ENCODE measurements around the gene INAVA.

The INAVA gene

DNA sequence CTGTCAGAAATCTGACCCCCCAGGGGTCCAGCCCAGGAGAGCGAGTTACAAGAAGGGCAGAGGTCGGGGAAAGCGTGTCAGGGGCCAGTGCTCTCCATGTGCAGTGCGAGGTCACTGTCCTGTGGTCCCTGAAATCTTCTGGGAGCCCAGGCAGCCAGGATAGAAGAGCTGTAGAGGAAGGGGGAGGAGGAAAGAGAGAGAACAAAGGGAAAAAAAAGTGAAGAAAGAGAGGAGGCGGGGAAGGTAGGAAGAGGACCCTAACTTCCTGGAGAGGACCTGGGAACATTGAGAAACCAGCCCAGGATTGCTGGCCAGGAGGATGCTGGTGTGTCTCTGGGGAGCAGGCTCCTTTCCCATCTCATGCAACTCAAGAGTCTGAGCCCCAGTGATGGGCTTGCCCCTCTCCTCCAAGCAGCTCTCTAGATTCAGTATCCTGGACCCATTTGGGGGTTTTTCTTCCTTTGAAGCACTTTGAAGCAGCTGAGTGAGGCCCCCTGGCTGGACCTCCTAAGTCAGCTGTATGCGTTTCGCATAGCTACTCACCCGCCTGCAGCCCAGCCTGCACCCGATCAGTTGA is 6.8 kb upstream of the INAVA start:
- H3K36me3 Mint-ChIP-seq (ENCODE audit: low read depth) = peaks cover 3% of the 10 kb centered on the region
- peaks cover 39% of the 10 kb centered on the region for H3K4me1 Mint-ChIP-seq (ENCODE audit: low read depth)
- H3K4me3 Mint-ChIP-seq = peak overlapping the region; percentile 43
- H3K27ac Mint-ChIP-seq = no peak overlapping the region
- no peaks in the 10 kb centered on the region for H3K9me3 Mint-ChIP-seq
- peaks cover 52% of the 10 kb centered on the region for H3K27me3 Mint-ChIP-seq (ENCODE audit: low read depth)

DNA sequence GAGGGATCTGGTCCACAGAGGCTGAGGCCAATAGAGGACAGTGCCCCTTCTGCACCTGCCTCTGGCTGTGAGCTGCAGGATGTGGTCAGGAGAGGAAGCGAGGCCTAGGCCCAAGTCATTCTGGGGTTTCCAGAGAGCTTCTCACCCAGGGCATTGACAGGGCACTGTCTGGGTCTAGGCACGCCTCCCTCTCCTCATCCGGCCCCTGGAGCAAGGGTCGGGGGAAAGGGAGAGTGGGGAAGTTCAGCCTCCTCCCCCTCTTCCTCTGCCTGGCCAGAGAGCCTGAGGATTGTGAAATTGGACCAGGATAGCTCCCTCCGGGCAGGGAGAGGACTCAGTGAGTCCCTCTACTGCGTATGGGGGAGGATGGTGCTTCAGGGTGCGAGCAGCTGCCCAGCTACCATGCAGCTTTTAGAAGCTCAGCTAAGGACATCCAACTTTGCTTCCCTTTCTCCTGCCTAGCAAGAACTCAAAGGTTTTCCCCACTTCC is 6.3 kb upstream of the INAVA start:
- Mint-ChIP-seq H3K9me3 (no peaks in the 10 kb centered on the region), H3K27ac (no peak overlapping the region), H3K27me3 (ENCODE audit: low read depth) (peaks cover 58% of the 10 kb centered on the region), H3K4me1 (ENCODE audit: low read depth) (peaks cover 39% of the 10 kb centered on the region), H3K4me3 (peak overlapping the region; percentile 58), H3K36me3 (ENCODE audit: low read depth) (peaks cover 3% of the 10 kb centered on the region)

DNA sequence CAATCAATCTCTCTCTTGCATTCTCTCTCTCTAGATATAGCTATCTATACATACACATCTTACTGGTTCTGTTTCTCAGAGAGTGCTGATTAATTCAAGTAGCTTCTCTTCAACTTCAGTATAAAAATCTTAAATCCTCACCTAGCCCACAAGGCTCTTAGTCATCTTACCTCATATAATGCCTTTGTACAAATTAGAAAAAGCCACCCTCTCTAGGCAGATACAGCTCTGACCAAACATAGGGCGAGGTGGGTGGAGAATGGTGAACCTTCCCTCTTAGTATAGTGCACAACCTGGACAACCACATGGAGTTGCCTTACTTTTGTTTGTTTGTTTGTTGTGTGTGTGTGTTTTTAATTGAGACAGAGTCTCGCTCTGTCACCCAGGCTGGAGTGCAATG is 5.1 kb upstream of the INAVA start:
- H3K36me3 Mint-ChIP-seq (ENCODE audit: low read depth) = peaks cover 3% of the 10 kb centered on the region
- H3K4me3 Mint-ChIP-seq = peak overlapping the region; percentile 4
- peaks cover 65% of the 10 kb centered on the region for H3K27me3 Mint-ChIP-seq (ENCODE audit: low read depth)
- H3K4me1 Mint-ChIP-seq (ENCODE audit: low read depth) = peaks cover 39% of the 10 kb centered on the region
- no peaks in the 10 kb centered on the region for H3K9me3 Mint-ChIP-seq
- H3K27ac Mint-ChIP-seq = peak overlapping the region; percentile 10

DNA sequence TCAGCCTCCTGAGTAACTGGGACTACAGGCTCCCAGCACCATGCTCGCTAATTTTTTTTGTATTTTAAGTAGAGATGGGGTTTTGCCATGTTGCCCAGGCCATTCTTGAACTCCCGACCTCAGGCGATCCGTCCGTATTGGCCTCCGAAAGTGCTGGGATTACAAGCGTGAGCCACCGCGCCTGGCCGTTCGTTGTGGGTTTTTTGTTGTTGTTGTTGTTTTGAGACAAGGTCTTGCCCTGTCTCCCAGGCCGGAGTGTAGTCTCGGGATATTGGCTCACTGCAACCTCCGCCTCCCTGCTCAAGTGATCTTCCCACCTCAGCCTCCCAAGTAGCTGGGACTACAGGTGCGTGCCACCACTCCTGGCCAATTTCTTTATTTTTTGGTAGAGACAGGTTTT is 4.7 kb upstream of the INAVA start:
- Mint-ChIP-seq H3K9me3 (no peaks in the 10 kb centered on the region), H3K27ac (no peak overlapping the region), H3K36me3 (ENCODE audit: low read depth) (peaks cover 3% of the 10 kb centered on the region), H3K4me3 (no peak overlapping the region), H3K4me1 (ENCODE audit: low read depth) (peaks cover 39% of the 10 kb centered on the region), H3K27me3 (ENCODE audit: low read depth) (peaks cover 66% of the 10 kb centered on the region)

DNA sequence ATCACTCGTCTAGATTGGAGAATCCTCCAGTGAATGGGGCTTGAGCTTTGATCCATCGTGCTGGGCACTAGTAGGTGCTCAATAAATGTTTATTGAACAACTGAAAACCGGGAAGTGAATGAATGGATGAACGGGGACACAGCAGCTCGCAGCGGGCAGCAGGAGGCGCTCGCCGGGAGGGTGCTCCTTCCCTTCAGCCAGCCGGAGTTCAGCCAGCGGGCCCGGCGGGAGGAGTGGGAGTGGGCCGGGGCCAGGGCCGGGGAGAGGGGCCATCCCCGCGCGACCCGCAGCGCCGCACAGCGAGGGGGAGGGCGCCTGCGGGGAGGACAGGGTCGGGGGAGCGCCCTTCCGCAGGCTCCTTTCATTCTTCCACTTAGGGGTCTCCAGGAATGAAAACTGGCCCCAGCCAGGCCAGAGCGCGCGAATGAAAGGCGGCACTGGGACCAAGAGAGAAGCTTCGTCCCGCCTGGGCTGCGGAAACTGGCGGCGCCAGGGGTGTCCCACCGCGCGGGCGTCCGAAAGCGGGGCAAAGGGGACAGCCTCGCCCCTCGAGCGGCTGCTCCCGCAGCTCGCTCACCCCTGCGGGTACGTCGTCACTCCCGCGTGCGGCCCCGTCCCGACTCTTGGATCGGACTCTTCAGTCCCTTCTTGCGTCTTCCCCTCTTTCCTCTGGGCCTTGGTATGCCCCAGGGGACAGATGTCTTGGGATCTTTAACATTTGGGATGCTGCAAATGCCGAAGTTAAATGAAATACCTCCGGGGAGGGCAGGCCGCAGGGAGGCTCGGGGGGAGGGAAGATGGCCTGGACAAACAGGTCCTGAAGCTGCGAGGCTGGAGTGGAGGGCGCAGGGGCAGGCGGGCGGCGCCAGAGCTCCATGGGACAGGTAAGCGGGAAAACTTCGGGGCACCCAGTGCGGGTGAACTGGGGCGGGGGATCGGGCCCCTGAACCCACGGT is 3.6 kb upstream of the INAVA start:
- Mint-ChIP-seq H3K4me3 (peak overlapping the region; percentile 21), H3K27ac (no peak overlapping the region), H3K27me3 (ENCODE audit: low read depth) (peaks cover 66% of the 10 kb centered on the region), H3K36me3 (ENCODE audit: low read depth) (peaks cover 3% of the 10 kb centered on the region), H3K4me1 (ENCODE audit: low read depth) (peaks cover 37% of the 10 kb centered on the region), H3K9me3 (no peaks in the 10 kb centered on the region)

DNA sequence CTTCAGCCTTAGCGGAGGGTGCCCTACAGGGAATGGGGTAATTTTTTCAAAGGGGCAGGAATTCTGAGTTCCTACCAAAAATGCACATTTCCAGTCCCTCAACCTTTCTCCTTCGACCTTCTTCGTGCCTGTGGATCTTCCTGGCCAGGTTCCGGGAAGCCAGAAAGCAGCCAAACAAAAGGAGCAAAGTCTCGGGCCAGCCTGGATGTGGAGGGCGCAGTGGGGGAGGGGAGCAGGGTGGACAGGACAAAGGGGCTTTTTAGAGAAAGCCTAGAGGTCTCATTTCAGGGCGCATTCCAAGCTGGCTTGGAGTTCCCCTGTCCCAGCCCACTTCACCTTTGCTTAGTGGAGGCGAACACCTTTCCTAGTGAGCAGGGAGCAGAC is 2.9 kb upstream of the INAVA start:
- peaks cover 67% of the 10 kb centered on the region for H3K27me3 Mint-ChIP-seq (ENCODE audit: low read depth)
- H3K4me3 Mint-ChIP-seq = no peak overlapping the region
- no peak overlapping the region for H3K27ac Mint-ChIP-seq
- H3K4me1 Mint-ChIP-seq (ENCODE audit: low read depth) = peaks cover 34% of the 10 kb centered on the region
- H3K9me3 Mint-ChIP-seq = no peaks in the 10 kb centered on the region
- H3K36me3 Mint-ChIP-seq (ENCODE audit: low read depth) = peaks cover 3% of the 10 kb centered on the region

DNA sequence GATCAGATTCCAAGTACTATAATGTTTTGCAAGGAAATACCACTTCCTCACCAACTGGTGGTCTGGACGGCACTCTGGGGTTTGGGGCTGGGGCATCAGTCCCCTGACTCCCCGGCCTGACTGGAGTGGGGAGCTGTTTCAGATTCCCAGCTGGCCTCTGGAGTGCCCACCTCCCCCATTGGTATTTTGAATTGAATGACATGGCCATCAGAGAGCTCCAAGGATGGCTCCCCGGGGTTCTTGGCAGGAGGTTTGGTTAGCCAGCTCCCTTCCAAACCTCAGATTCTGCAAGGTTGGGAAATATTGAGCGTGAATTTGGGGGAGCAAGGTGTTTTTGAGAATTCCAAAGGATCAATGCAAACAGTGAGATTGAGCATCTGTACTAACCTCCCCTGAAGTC is 2.2 kb upstream of the INAVA start:
- Mint-ChIP-seq H3K27me3 (ENCODE audit: low read depth) (peaks cover 67% of the 10 kb centered on the region), H3K9me3 (no peaks in the 10 kb centered on the region), H3K36me3 (ENCODE audit: low read depth) (peaks cover 3% of the 10 kb centered on the region), H3K27ac (no peak overlapping the region), H3K4me3 (no peak overlapping the region), H3K4me1 (ENCODE audit: low read depth) (peaks cover 29% of the 10 kb centered on the region)

DNA sequence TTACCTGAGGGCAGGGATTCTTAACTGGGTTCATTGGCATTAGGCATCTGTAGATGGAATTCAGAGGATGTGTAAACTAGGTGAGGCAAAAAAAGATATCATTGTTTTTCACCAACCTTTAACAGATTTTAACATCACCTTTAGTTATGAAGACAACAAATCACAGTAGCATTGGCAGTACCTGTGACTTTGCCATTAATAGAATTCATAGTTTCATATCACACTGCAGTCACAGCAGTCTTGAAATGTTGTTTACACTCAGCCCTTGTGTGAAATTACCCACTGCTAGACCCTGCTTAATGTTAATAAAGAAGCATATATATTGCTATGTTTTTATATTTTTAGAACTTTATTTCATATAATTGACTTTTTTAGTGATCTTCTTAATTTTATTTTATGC is 1.7 kb upstream of the INAVA start:
- Mint-ChIP-seq H3K4me1 (ENCODE audit: low read depth) (peaks cover 25% of the 10 kb centered on the region), H3K36me3 (ENCODE audit: low read depth) (peaks cover 3% of the 10 kb centered on the region), H3K27me3 (ENCODE audit: low read depth) (peaks cover 71% of the 10 kb centered on the region), H3K4me3 (no peak overlapping the region), H3K9me3 (no peaks in the 10 kb centered on the region), H3K27ac (no peak overlapping the region)

DNA sequence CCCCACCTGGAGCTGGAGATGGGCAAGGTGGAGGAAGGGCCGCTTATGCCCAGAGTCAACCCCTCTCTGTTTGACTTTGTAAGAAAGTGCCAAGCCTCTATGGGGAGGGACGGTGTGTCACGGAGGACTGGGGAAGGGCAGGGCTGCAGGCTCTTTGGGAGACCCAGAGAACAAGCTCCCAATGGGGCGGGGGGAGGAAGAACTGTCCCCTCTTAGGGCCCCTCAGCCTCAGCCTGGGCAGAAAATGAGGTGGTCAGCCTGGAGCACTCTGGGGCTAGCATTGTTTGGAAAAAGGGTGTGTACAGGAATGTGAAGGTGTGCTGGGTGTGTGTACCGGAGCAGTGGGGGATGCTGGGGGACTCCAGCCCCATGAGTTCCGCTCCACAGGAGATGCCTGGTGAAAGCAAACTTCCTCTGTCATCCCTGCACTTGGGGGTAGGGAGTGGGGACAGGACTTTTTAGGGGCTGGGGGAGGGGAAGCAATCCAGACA is 1.2 kb upstream of the INAVA start:
- H3K27ac Mint-ChIP-seq = no peak overlapping the region
- H3K4me1 Mint-ChIP-seq (ENCODE audit: low read depth) = peaks cover 20% of the 10 kb centered on the region
- peaks cover 76% of the 10 kb centered on the region for H3K27me3 Mint-ChIP-seq (ENCODE audit: low read depth)
- H3K9me3 Mint-ChIP-seq = no peaks in the 10 kb centered on the region
- peaks cover 3% of the 10 kb centered on the region for H3K36me3 Mint-ChIP-seq (ENCODE audit: low read depth)
- H3K4me3 Mint-ChIP-seq = no peak overlapping the region

DNA sequence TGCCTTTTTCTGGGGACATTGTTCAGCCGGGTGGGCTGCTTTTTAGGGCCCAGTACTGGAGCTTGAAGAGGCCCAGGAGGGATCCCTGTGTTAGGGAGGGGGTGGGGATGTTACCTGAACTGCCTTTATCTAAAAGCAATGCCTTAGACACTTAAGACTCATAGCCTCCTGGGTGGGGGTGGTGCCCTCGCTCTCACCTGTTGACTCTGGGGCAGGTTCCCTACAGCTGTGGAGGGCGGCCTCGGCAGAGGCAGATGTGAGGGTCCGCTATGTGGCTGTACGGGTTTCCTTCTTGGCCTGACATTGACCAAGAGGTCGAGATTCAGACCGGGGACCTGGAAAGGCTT is 716 bp downstream of the INAVA start:
- no peaks in the 10 kb centered on the region for H3K9me3 Mint-ChIP-seq
- H3K4me1 Mint-ChIP-seq (ENCODE audit: low read depth) = peaks cover 6% of the 10 kb centered on the region

DNA sequence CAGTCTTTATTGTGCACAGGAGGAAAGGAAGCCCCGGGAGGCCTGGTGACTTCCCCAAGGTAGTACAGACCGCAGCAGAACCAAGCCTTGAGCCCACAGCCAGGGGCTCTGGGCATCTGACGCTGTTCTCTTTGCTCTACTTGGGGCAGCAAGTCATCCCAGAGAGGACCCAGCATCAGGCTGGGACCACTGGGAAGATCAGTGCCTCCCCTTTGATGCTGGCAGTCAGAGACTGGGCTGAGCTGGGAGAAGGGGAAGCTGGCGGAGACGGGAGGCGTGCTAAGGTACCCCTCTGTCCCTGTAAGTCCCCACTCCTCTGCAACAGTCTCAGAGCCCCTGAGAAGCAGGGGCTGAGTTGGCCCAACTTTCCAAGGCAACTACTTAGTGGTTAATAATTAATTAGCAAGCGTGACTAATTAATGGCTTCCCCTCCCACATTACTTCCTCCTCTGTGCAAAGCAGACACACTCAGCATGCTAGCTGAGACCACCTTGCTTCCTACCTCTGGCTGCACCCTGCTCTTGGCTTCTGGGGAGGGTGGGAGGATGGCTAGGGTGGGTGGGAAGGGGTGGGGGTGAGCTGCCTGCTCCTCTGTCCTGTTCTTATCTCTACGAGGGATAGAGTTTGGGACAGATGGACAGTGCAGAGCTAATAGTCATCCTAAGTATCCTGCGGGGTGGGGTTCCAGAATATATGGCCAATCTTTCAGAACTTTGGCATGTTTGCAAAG is 1.3 kb downstream of the INAVA start:
- H3K4me3 Mint-ChIP-seq = no peak overlapping the region
- H3K36me3 Mint-ChIP-seq (ENCODE audit: low read depth) = no peaks in the 10 kb centered on the region
- H3K27me3 Mint-ChIP-seq (ENCODE audit: low read depth) = peaks cover 67% of the 10 kb centered on the region
- no peak overlapping the region for H3K27ac Mint-ChIP-seq
- H3K9me3 Mint-ChIP-seq = no peaks in the 10 kb centered on the region
- peaks cover 2% of the 10 kb centered on the region for H3K4me1 Mint-ChIP-seq (ENCODE audit: low read depth)

More for the DNA sequence above, 716 bp downstream of the INAVA start:
- Mint-ChIP-seq H3K4me3 (no peak overlapping the region), H3K27me3 (ENCODE audit: low read depth) (peaks cover 71% of the 10 kb centered on the region), H3K36me3 (ENCODE audit: low read depth) (peaks cover 3% of the 10 kb centered on the region), H3K27ac (no peak overlapping the region)

DNA sequence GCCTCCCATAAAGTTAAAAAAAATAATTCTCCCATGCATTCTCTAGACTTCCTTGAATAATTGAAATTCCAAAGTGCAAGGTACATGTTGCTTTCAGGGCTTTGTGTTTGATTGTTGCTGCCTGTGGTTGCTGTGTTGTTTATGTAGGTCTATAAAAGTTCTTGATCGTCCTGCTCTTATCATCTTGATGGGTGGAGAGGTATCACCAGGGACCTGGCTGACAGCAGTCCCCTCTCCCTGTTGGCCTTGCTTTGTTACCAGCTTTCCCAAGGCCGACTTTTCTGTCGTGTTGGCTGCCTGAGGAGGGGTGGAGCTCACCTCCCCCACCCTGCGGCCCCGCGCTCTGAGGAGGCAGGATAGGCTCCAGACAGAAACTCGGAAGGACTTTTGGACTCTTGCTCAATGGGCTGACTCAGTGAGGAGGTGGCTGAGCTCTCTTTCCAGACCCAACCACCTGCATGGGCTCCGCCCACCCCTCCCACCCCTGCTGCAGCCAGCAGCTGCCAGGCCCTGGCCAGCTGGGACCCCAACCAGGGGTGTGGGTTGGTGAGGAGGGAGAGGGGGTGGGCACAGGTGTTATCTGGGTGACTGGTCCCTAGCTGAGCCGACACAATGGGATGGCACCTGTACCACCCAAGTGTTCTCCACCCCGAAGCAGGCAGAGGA is 2.0 kb downstream of the INAVA start:
- no peak overlapping the region for H3K27ac Mint-ChIP-seq
- H3K4me1 Mint-ChIP-seq (ENCODE audit: low read depth) = peaks cover 2% of the 10 kb centered on the region
- peaks cover 69% of the 10 kb centered on the region for H3K27me3 Mint-ChIP-seq (ENCODE audit: low read depth)
- no peaks in the 10 kb centered on the region for H3K9me3 Mint-ChIP-seq
- H3K36me3 Mint-ChIP-seq (ENCODE audit: low read depth) = no peaks in the 10 kb centered on the region
- no peak overlapping the region for H3K4me3 Mint-ChIP-seq

DNA sequence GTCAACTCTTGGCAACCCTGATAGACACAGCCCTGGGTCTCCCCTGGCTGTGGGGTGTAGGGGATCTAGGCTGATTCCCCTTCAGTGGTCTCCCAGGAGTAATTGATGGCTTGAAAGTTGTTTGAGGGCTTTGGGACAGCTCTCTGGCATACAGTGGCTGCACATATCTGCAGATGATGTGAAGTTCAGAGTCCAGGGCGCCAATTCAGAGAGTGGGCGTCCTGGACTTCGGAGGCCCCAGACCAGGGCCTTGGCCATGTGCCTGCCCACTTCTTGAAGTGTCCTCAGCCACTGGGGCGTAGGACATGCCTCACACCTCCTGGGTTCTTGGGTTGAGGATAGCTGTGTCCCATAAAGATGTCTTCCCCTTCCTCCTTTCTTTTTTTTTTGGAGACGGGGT is 2.6 kb downstream of the INAVA start:
- Mint-ChIP-seq H3K4me1 (ENCODE audit: low read depth) (peaks cover under 1% of the 10 kb centered on the region), H3K27ac (no peak overlapping the region), H3K36me3 (ENCODE audit: low read depth) (no peaks in the 10 kb centered on the region), H3K9me3 (no peaks in the 10 kb centered on the region), H3K4me3 (no peak overlapping the region), H3K27me3 (ENCODE audit: low read depth) (peaks cover 69% of the 10 kb centered on the region)

DNA sequence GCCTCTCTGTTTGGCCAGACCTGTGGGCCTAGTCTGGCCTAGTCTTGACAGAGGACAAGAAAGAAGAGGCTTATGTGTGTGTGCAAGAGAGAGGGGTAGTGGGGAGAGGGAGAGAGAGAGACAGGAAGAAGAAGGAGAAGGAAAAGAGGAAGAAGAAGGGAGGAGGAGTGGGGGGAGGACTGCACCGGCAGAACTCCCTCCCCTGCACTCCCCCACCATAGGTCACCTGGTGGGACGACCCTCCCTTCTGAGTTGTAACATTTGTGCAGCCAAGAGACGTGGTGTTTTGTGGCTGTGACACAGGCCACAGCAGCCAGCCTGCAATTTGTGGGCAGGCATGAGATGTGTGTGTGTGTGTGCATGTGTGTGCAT is 4.3 kb downstream of the INAVA start:
- Mint-ChIP-seq H3K36me3 (ENCODE audit: low read depth) (no peaks in the 10 kb centered on the region), H3K9me3 (no peaks in the 10 kb centered on the region), H3K27me3 (ENCODE audit: low read depth) (peaks cover 59% of the 10 kb centered on the region), H3K27ac (no peak overlapping the region), H3K4me3 (no peak overlapping the region), H3K4me1 (ENCODE audit: low read depth) (no peaks in the 10 kb centered on the region)

Data from T-helper 1 cell treated with Interleukin-12 subunit alpha and Interleukin-12 subunit beta and Interleukin-4 antibody, amounts not matched to agents 30 μg/mL and 1 μg/mL, for 36 hours (primary cell).